GM19240 (cell line): ENCODE measurements around the gene CSF2RB.
A peak's percentile ranks its signal among the peaks of the same experiment; 100 is the strongest.

Experiments used
- DNase-seq: peaks from one replicate; pipeline ENCODE4 v3.0.0; 2011; ENCODE audit warnings: low spot score; ENCODE audit not compliant: insufficient read length

The CSF2RB gene

GRCh38 chr22:36934418-36935312 lies 21.2 kb downstream of the CSF2RB start:
- DNase-seq = no peak

- DNase-seq = no peak
These were observed 21.8 kb downstream of the CSF2RB start for GRCh38 chr22:36935313-36935610.

GRCh38 chr22:36935694-36936093 lies 22.3 kb downstream of the CSF2RB start:
- DNase-seq = no peak

GRCh38 chr22:36936362-36937116 lies 23.1 kb downstream of the CSF2RB start:
- DNase-seq = no peak

- no peak for DNase-seq
These were observed 24.0 kb downstream of the CSF2RB start for GRCh38 chr22:36937319-36938027.

- DNase-seq = no peak
These were observed 24.6 kb downstream of the CSF2RB start for GRCh38 chr22:36938028-36938425.

- no peak for DNase-seq
These were observed 25.5 kb downstream of the CSF2RB start for GRCh38 chr22:36938886-36939285.

GRCh38 chr22:36940676-36941075 lies 27.2 kb downstream of the CSF2RB start:
- DNase-seq = peak; percentile 29

GRCh38 chr22:36942556-36942955 lies 29.1 kb downstream of the CSF2RB start:
- DNase-seq = no peak

GRCh38 chr22:36946421-36947158 lies 33.2 kb downstream of the CSF2RB start:
- DNase-seq = no peak

GRCh38 chr22:36948273-36949225 lies 35.1 kb downstream of the CSF2RB start:
- no peak for DNase-seq

GRCh38 chr22:36950797-36951590 lies 37.6 kb downstream of the CSF2RB start:
- DNase-seq = no peak

GRCh38 chr22:36951746-36952145 lies 38.3 kb downstream of the CSF2RB start:
- DNase-seq = no peak

- DNase-seq = no peak
These were observed 40.0 kb downstream of the CSF2RB start for GRCh38 chr22:36953239-36954080.

GRCh38 chr22:36954251-36955014 lies 41.0 kb downstream of the CSF2RB start:
- no peak for DNase-seq

- DNase-seq = no peak
These were observed 42.3 kb downstream of the CSF2RB start for GRCh38 chr22:36955691-36956090.

GRCh38 chr22:36958366-36958765 lies 44.9 kb downstream of the CSF2RB start:
- no peak for DNase-seq

- no peak for DNase-seq
These were observed 48.2 kb downstream of the CSF2RB start for GRCh38 chr22:36961626-36962025.
